Naive thymus-derived CD4-positive, alpha-beta T cell (primary cell): ENCODE data around the gene SHLD3. TPM values are rescaled to one million over a fixed set of nuclear protein-coding genes. Genes with fewer than 3 reads are reported as not detected.
"Not testable (repeated sequence)": the region's sequence is repeated elsewhere in the genome, so short reads cannot be mapped to it uniquely, and the experiment has no call there.

ENCODE experiments used
- ATAC-seq: fragments of 150-1000 bp; cut with Tn5 transposase; 2 replicates; pipeline ENCODE4 v1.10.0; 2021; ENCODE audit warnings: mild to moderate bottlenecking, moderate library complexity
- CTCF ChIA-PET: fragments of 350-600 bp; sonication (Branson Sonifier 250); formaldehyde crosslinking; loops from one replicate; lab custom pipeline; 2021; ENCODE audit warnings: antibody characterized with exemption; lab: Charles Lee
- POLR2A ChIA-PET: fragments of 350-600 bp; sonication (Branson Sonifier 250); formaldehyde crosslinking; loops from one replicate; lab custom pipeline; 2021; ENCODE audit warnings: antibody characterized with exemption, inconsistent platforms; lab: Charles Lee
- DNase-seq, 9 donors: peaks; one replicate each; pipeline versions ENCODE4 v3.0.0 to v3.0.0-alpha.2; 2020 to 2022; ENCODE audit warnings: mixed read lengths in 1 of 9
- H3K27ac ChIP-seq: one replicate; pipeline ENCODE4 v1.7.0; 2013; ENCODE audit warnings: mild to moderate bottlenecking, low read depth, low read length, moderate library complexity
- H3K27me3 ChIP-seq, 2 donors: one replicate each; pipeline ENCODE4 v1.7.0; 2013; ENCODE audit warnings: low read length in 2 of 2, mild to moderate bottlenecking in 2 of 2, moderate library complexity in 2 of 2; ENCODE audit not compliant: control insufficient read depth in 2 of 2, insufficient read depth in 2 of 2
- H3K36me3 ChIP-seq, 3 experiments: 1 replicate in 2 of 3; 2 replicates in 1 of 3; pipeline ENCODE4 v1.7.0; 2013; ENCODE audit warnings: low read length in 3 of 3, mild to moderate bottlenecking in 3 of 3, moderate library complexity in 1 of 3; ENCODE audit not compliant: insufficient read depth in 3 of 3, control insufficient read depth in 2 of 3
- H3K4me1 ChIP-seq, 2 donors: one replicate each; pipeline ENCODE4 v1.7.0; 2013; ENCODE audit warnings: low read length in 2 of 2, mild to moderate bottlenecking in 2 of 2, moderate library complexity in 1 of 2; ENCODE audit not compliant: control insufficient read depth in 2 of 2, insufficient read depth in 2 of 2
- H3K4me3 ChIP-seq: 2 replicates; pipeline ENCODE4 v1.7.0; 2013; ENCODE audit warnings: mild to moderate bottlenecking, low read length
- H3K9me3 ChIP-seq, 3 experiments: 1 replicate in 2 of 3; 2 replicates in 1 of 3; pipeline ENCODE4 v1.7.0; 2013; ENCODE audit warnings: low read length in 3 of 3; ENCODE audit not compliant: control insufficient read depth in 2 of 3
- H3K27ac Mint-ChIP-seq, 9 donors: one replicate each; pipeline ENCODE4 v1.8.0; 2020 to 2022; ENCODE audit warnings: mixed read lengths in 9 of 9, mild to moderate bottlenecking in 8 of 9, moderate library complexity in 5 of 9, inconsistent platforms in 2 of 9
- H3K27me3 Mint-ChIP-seq, 5 donors: one replicate each; pipeline ENCODE4 v1.8.0; 2021 to 2022; ENCODE audit warnings: mixed read lengths in 5 of 5, mild to moderate bottlenecking in 1 of 5
- H3K36me3 Mint-ChIP-seq, 5 donors: one replicate each; pipeline ENCODE4 v1.8.0; 2020 to 2022; ENCODE audit warnings: mixed read lengths in 5 of 5, mild to moderate bottlenecking in 3 of 5, inconsistent platforms in 1 of 5
- H3K4me1 Mint-ChIP-seq, 7 donors: one replicate each; pipeline ENCODE4 v1.8.0; 2020 to 2022; ENCODE audit warnings: mixed read lengths in 7 of 7, mild to moderate bottlenecking in 3 of 7, inconsistent platforms in 1 of 7
- H3K4me3 Mint-ChIP-seq, 10 donors: one replicate each; pipeline ENCODE4 v1.8.0; 2020 to 2022; ENCODE audit warnings: mild to moderate bottlenecking in 10 of 10, mixed read lengths in 10 of 10, moderate library complexity in 6 of 10, inconsistent platforms in 2 of 10
- H3K9me3 Mint-ChIP-seq, 11 donors: one replicate each; pipeline ENCODE4 v1.8.0; 2020 to 2022; ENCODE audit warnings: mixed read lengths in 11 of 11, mild to moderate bottlenecking in 4 of 11, inconsistent platforms in 1 of 11, moderate library complexity in 1 of 11
- intact Hi-C, 2 donors: fragments of 100-400 bp; cut with micrococcal nuclease; formaldehyde crosslinking; loops; one replicate each; pipeline ENCODE4 v1.15.1; 2023
- polyA plus RNA-seq, 2 donors: library from polyadenylated mRNA; unstranded; fragments of 300-500 nt; fragmentation: Illumina TruSeq; gene quantifications; one replicate each; pipeline ENCODE4 v1.2.3, GENCODE V29; 2021
- total RNA-seq, 6 experiments: library from RNA in 5 of 6; stranded (reverse) in 5 of 6; gene quantifications; 1 replicate in 5 of 6; 2 replicates in 1 of 6; pipeline ENCODE4 v1.2.3 and lab custom pipeline; 2021 to 2026

SHLD3 gene, protein sequence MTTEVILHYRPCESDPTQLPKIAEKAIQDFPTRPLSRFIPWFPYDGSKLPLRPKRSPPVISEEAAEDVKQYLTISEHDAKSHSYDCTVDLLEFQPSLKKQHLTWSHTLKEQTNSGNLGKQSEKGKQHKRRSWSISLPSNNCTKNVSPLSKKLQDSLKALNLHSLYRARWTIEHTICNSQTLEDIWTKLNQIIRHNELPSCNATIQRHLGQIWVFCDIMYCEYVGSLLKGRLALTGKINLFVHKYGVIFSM
- total RNA-seq (10 to 100 TPM in 1 of 5 experiments, 1 to 10 TPM in 4; 4.8 to 11.3 (median 5.8) TPM), polyA plus RNA-seq (1 to 10 TPM; 2.9 to 4.3 TPM), total RNA-seq (lab: John Stamatoyannopoulos, UW) (7.1 reads per million, percentile 30 among the genes with 10 or more reads in this experiment)

DNA sequence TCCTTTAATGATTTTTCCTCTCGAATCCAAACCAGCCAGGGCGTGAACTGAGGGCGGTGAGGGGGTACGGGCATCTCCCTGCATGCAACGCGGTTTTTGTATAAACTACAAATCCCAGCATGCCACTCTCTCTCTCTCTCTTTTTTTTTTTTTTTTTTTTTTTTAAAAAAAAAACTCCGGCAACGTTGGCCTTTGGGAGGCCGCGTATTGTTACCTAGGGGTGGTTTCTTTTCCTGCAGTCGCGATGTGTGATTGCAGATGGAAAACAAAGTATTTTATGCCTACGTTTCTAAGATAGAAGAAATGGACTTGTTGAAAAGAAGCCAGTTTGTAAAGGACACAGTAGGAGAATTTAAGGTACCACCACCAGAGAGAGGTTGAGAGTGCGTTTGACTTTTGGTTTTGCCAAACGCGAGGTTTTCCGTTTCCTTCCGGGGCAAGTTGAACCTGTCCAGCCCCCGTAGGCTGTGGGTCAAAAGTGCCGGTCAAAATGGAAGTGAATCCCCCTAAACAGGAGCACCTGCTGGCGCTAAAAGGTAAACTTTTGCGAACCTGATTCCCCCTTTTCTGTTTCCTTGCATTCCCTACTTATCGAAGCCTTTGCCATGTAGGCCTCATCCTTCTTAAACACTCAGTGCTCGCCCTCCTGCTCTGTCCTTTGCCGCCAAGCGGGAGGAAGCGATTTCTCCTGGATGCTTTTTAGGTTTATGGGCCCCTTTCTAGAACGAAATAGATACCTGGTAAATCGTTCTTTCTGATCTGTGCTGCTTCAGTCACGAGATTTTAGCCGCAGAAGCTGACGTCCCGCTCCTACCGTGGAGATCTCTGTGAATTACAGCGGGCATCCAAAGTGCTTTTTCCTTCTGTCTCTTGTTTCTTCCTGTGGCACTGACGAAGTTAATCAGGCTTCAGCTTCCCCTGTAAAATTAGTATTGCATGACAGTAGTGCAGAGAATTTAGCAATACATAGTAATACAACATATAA lies at the start of gene SHLD3, which contains the start of gene TRAPPC13:
Gene SHLD3, plus strand, starts transcription at position 457 of the 985 bp plus-strand sequence. CDS start 4,561 bp downstream, outside the sequence.
Gene TRAPPC13, plus strand, starts transcription at position 457 of the 985 bp plus-strand sequence. Its CDS starts 34 bp downstream, at position 491.
- H3K27me3 ChIP-seq: no peaks in the 10 kb centered on the region
- H3K4me3 ChIP-seq: peak within 1 kb of the TSS; percentile 75
- Mint-ChIP-seq H3K27ac (peak within 1 kb of the TSS; percentile 97 to 100 (median 98)), H3K4me3 (peak within 1 kb of the TSS; percentile 93 to 100 (median 98)), H3K9me3 (peaks cover 0 to 7% (median 0%) of the 10 kb centered on the region in 11 donors), H3K36me3 (peaks cover 2 to 5% (median 4%) of the 10 kb centered on the region in 5 donors), H3K27me3 (peaks cover 0 to 3% (median 0%) of the 10 kb centered on the region in 5 donors), H3K4me1 (peaks cover 14 to 73% (median 51%) of the 10 kb centered on the region in 7 donors)
- ATAC-seq: peak; percentile 86
- peak; percentile 57 to 92 (median 91) for DNase-seq
- H3K4me1 ChIP-seq: peaks cover 20% of the 10 kb centered on the region in 2 donors
- intact Hi-C loops: loop anchor here (1.0 to 10.0 kb wide), 13 partner anchors 62 to 1580 kb away; partner anchors contain the start of genes CENPK (in 2 of the 2), CWC27 (in 2 of the 2), NLN (in 2 of the 2) and PPWD1 (in 2 of the 2)
- CTCF ChIA-PET: interaction anchor here (1.5 kb wide), 1 partner anchor 95 kb away, joined by 4 read pairs; no protein-coding TSS in a partner anchor
- no peaks in the 10 kb centered on the region for H3K9me3 ChIP-seq
- peak within 1 kb of the TSS; percentile 92 for H3K27ac ChIP-seq
- H3K36me3 ChIP-seq: peaks cover 0 to 4% (median 0%) of the 10 kb centered on the region in 3 experiments
- POLR2A ChIA-PET: interaction anchor here (0.7 to 1.9 kb wide), 19 partner anchors 11 to 856 kb away, joined by 3 to 22 read pairs (median 4); partner anchors contain the start of genes CENPK, CWC27, ERBIN and NLN

DNA sequence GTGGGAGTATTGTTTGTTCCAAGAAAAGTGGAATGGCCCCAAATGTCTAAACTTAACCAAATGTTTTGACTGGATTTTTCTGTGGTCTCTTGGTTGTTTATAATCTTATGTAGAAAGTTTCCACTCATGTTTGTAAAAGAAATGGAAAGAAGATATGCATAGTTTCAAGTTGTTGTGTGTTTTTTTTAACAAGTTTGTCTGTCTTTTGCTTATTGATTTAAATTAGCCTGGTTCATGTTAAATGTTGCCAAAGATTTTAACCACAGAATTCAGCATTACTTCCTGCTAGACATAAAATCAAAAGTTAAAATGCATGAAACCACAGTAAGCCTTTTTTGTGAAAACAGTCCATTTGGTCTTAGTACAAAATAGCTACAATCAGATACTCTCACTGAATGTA lies 47.7 kb upstream of the SHLD3 start:
- POLR2A ChIA-PET: interaction anchor here (1.6 kb wide), 1 partner anchor 14 kb away, joined by 6 read pairs; the partner anchor contains the start of genes CENPK and PPWD1

DNA sequence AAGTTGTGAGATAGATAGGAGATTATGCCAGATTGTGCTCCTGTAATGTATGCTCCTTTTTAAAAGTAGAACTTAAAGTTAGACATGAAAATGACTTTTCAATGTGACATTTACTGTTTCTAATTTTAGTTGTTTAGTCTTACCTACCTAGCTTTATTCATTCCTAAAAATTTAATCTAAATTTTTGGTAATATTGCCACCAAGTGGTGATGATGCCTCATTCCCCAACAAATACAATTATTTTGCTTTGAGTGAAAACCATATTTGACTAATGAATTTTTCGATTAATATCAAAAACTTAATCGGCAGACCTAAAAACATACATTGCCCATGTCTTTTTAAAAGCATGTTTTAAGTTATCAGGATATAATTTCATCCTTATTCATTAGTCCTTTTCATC lies 36.1 kb upstream of the SHLD3 start:
- ATAC-seq (no peak), DNase-seq (peak in 1 of 9 donors; percentile 5)
- Mint-ChIP-seq H3K27ac (no peak overlapping the region), H3K36me3 (peaks cover 13 to 33% (median 19%) of the 10 kb centered on the region in 5 donors), H3K27me3 (no peaks in the 10 kb centered on the region), H3K9me3 (no peaks in the 10 kb centered on the region), H3K4me1 (peaks cover 0 to 6% (median 0%) of the 10 kb centered on the region in 7 donors), H3K4me3 (no peak overlapping the region)
- H3K4me1 ChIP-seq: no peaks in the 10 kb centered on the region
- H3K9me3 ChIP-seq: no peaks in the 10 kb centered on the region
- CTCF ChIA-PET: no interaction called here
- no peak overlapping the region for H3K27ac ChIP-seq
- H3K4me3 ChIP-seq: no peak overlapping the region
- no peaks in the 10 kb centered on the region for H3K27me3 ChIP-seq
- POLR2A ChIA-PET: no interaction called here
- peaks cover 12 to 56% (median 46%) of the 10 kb centered on the region in 3 experiments for H3K36me3 ChIP-seq
- intact Hi-C loops: loop anchor here in 1 of 2 donors (1.0 kb wide), 1 partner anchor 777 kb away; no protein-coding TSS in a partner anchor

More for the DNA sequence above, 47.7 kb upstream of the SHLD3 start:
- H3K36me3 ChIP-seq: peaks cover 15 to 59% (median 18%) of the 10 kb centered on the region in 3 experiments
- H3K9me3 ChIP-seq: no peaks in the 10 kb centered on the region
- CTCF ChIA-PET: no interaction called here
- ATAC-seq: no peak
- peaks cover 15 to 50% (median 44%) of the 10 kb centered on the region in 7 donors for H3K4me1 Mint-ChIP-seq
- no peaks in the 10 kb centered on the region for H3K27me3 Mint-ChIP-seq
- H3K27me3 ChIP-seq: no peaks in the 10 kb centered on the region
- H3K27ac ChIP-seq: no peak overlapping the region
- DNase-seq: no peak
- H3K4me1 ChIP-seq: peaks cover 0 to 3% of the 10 kb centered on the region in 2 donors
- H3K4me3 ChIP-seq: no peak overlapping the region
- intact Hi-C loops: no loop called here
- peak overlapping the region in 6 of 9 donors; percentile 7 to 79 (median 39) for H3K27ac Mint-ChIP-seq
- H3K4me3 Mint-ChIP-seq: no peak overlapping the region
- H3K36me3 Mint-ChIP-seq: peaks cover 19 to 57% (median 28%) of the 10 kb centered on the region in 5 donors
- H3K9me3 Mint-ChIP-seq: no peaks in the 10 kb centered on the region

DNA sequence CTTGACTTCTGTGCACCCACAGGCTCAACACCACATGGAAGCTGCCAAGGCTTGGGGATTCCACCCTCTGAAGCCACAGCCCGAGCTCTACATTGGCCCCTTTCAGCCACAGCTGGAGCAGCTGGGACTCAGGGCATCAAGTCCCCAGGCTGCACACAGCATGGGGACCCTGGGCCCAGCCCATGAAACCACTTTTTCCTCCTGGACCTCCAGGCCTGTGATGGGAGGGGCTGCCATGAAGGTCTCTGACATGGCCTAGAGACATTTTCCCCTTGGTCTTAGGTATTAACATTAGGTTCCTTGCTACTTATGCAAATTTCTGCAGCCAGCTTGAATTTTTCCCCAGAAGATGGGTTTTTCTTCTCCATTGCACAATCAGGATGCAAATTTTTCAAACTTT lies 23.1 kb upstream of the SHLD3 start:
- H3K4me3 Mint-ChIP-seq, H3K27me3 Mint-ChIP-seq, H3K27me3 ChIP-seq, H3K9me3 ChIP-seq, H3K4me1 ChIP-seq, POLR2A ChIA-PET, ATAC-seq, DNase-seq, intact Hi-C loops, CTCF ChIA-PET, H3K27ac ChIP-seq, H3K4me3 ChIP-seq: not testable (repeated sequence)
- Mint-ChIP-seq H3K9me3 (peaks cover 0 to 12% (median 3%) of the 10 kb centered on the region in 11 donors), H3K27ac (peak overlapping the region in 2 of 9 donors; percentile 15 to 45), H3K36me3 (peaks cover 22 to 72% (median 47%) of the 10 kb centered on the region in 5 donors), H3K4me1 (peaks cover 2 to 31% (median 21%) of the 10 kb centered on the region in 7 donors)
- H3K36me3 ChIP-seq: peaks cover 6 to 74% (median 13%) of the 10 kb centered on the region in 3 experiments

DNA sequence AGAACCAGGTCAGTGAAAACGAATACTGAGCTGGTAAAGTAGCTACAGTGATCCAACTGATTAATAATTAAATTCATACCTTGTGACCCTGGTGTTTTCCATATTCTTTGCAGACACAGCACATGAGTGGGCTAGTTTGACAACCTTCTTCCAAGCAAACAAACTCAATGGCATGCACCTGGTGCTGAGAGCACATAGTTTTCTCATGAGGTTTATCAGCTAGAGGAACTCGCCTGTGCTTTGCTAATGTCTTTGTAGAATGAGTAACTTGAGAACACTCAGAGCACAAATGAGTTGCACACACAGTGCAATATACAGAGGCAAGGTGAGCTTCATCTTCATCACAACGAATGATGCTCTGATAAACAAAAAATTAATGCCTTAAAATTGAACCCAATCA lies 13.3 kb upstream of the SHLD3 start:
- Histone ChIP-seq H3K9me3 (no peaks in the 10 kb centered on the region), H3K27me3 (no peaks in the 10 kb centered on the region), H3K4me3 (no peak overlapping the region), H3K4me1 (no peaks in the 10 kb centered on the region), H3K27ac (no peak overlapping the region), H3K36me3 (peaks cover 21 to 73% (median 21%) of the 10 kb centered on the region in 3 experiments)
- ATAC-seq (no peak), DNase-seq (no peak)
- intact Hi-C loops: no loop called here
- Mint-ChIP-seq H3K27me3 (no peaks in the 10 kb centered on the region), H3K27ac (no peak overlapping the region), H3K4me3 (no peak overlapping the region), H3K4me1 (peaks cover 0 to 40% (median 17%) of the 10 kb centered on the region in 7 donors), H3K36me3 (peaks cover 23 to 61% (median 44%) of the 10 kb centered on the region in 5 donors), H3K9me3 (no peaks in the 10 kb centered on the region)
- POLR2A ChIA-PET: interaction anchor here (1.2 kb wide), 1 partner anchor 13 kb away, joined by 8 read pairs; the partner anchor contains the start of gene TRIM23
- CTCF ChIA-PET: no interaction called here
